Measurements from ENCODE around the gene CMSS1.

The CMSS1 gene

GRCh38 chr3:100105501-100105900 is 287.8 kb downstream of the CMSS1 start:
- TF ChIP-seq, protein P1, sequence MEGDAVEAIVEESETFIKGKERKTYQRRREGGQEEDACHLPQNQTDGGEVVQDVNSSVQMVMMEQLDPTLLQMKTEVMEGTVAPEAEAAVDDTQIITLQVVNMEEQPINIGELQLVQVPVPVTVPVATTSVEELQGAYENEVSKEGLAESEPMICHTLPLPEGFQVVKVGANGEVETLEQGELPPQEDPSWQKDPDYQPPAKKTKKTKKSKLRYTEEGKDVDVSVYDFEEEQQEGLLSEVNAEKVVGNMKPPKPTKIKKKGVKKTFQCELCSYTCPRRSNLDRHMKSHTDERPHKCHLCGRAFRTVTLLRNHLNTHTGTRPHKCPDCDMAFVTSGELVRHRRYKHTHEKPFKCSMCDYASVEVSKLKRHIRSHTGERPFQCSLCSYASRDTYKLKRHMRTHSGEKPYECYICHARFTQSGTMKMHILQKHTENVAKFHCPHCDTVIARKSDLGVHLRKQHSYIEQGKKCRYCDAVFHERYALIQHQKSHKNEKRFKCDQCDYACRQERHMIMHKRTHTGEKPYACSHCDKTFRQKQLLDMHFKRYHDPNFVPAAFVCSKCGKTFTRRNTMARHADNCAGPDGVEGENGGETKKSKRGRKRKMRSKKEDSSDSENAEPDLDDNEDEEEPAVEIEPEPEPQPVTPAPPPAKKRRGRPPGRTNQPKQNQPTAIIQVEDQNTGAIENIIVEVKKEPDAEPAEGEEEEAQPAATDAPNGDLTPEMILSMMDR (IDR thresholded peaks at IDR 0.05; ENCODE audit: low read depth, low read length) = no peak
- H3K4me3 ChIP-seq (ENCODE audit: low read depth, low read length) = no peak overlapping the region

- TF ChIP-seq, protein P1 (IDR thresholded peaks at IDR 0.05; ENCODE audit: low read depth, low read length) = no peak
- H3K4me3 ChIP-seq (ENCODE audit: low read depth, low read length) = no peak overlapping the region
Observed at GRCh38 chr3:100106094-100106493, 288.4 kb downstream of the CMSS1 start.

GRCh38 chr3:100106531-100107141 is 289.0 kb downstream of the CMSS1 start:
- TF ChIP-seq, protein P1 (IDR thresholded peaks at IDR 0.05; ENCODE audit: low read depth, low read length) = no peak
- H3K4me3 ChIP-seq (ENCODE audit: low read depth, low read length) = no peak overlapping the region

DNA sequence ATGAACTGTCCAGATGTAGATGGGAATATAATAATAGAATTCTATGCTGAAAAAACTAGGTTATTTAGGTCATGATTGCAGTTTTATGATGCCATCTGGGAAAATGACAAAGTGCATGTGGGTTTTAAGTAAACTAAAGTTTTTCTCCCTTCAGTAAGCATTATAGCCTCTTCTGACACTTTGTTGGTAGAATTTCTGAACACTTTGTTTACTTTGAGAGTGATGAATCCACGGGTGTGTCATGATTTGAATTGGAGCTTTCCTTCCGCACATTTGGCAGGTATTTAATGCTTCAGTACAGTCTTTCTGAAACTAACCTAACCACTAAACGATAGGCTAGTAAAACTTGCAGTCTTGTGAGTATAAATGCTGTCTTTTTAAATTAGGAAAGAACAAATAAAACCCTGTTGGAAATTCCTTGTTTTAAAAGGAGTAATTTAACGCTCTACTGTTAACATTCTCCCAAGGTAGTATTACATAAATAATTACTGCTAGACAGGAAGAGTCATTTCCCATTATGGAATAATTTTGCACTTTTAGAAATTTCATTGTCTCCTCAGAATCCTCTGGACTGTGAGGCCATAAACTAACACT is 289.7 kb downstream of the CMSS1 start:
- H3K4me3 ChIP-seq (ENCODE audit: low read depth, low read length) = no peak overlapping the region
- TF ChIP-seq, protein P1 (IDR thresholded peaks at IDR 0.05; ENCODE audit: low read depth, low read length) = no peak

DNA sequence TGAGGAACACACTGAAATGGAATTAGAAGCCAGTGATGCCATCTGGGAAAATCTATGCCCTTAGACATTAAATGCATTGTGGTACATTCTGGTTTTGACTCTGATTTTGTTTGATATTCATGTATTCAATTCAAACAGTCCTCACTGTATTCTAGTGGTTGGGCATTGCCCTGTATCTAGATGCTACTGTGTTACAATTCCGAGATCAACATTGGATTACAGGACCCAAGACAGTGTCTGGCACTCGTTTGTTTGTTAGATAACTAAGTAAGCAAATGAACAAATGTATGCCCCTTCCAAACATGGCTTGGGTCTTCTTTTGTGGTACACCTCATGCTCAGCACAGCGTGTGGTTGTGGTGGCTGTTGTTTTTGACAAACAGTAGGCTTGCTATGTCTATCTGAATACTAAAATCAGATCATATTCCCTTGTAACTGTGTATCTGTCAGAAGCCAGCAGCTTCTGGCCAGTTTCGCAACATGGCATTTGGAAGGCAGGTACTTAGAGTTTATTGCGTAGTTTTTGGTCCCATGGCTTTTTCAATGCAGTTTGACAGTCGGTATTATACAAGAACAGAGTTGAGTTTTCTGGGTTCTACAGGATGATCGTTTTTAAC is 290.9 kb downstream of the CMSS1 start:
- TF ChIP-seq, protein P1 (IDR thresholded peaks at IDR 0.05; ENCODE audit: low read depth, low read length) = no peak
- no peak overlapping the region for H3K4me3 ChIP-seq (ENCODE audit: low read depth, low read length)

- H3K4me3 ChIP-seq (ENCODE audit: low read depth, low read length) = no peak overlapping the region
- TF ChIP-seq, protein P1 (IDR thresholded peaks at IDR 0.05; ENCODE audit: low read depth, low read length) = no peak
Observed at GRCh38 chr3:100110162-100110561, 292.5 kb downstream of the CMSS1 start.

GRCh38 chr3:100111728-100112127 is 294.1 kb downstream of the CMSS1 start:
- H3K4me3 ChIP-seq (ENCODE audit: low read depth, low read length) = no peak overlapping the region
- TF ChIP-seq, protein P1 (IDR thresholded peaks at IDR 0.05; ENCODE audit: low read depth, low read length) = no peak

Measured in WI38 (cell line).